ENCODE results near the gene BBOX1.

DNA sequence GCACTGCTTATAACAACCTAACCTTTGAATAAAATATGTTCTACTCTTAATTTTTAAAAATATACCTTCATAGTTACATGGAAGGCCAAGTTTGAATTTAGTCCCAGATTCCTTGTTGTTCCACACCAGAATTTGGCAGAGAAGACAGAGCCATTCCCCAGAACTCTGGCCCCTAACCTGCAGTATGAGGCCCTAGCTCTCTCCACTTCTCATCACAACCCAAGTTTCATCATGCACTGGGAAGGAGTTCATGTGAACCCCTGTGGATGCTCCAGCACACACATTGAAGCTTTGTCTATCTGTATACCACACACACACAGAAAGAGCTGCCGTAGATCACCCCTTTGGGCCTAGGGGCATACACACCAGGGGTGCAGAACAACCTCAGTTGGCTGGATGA is 10.6 kb upstream of the BBOX1 start:
- no peak for TF ChIP-seq POLR2A (IDR thresholded peaks at IDR 0.05)
- TF ChIP-seq, protein P1, sequence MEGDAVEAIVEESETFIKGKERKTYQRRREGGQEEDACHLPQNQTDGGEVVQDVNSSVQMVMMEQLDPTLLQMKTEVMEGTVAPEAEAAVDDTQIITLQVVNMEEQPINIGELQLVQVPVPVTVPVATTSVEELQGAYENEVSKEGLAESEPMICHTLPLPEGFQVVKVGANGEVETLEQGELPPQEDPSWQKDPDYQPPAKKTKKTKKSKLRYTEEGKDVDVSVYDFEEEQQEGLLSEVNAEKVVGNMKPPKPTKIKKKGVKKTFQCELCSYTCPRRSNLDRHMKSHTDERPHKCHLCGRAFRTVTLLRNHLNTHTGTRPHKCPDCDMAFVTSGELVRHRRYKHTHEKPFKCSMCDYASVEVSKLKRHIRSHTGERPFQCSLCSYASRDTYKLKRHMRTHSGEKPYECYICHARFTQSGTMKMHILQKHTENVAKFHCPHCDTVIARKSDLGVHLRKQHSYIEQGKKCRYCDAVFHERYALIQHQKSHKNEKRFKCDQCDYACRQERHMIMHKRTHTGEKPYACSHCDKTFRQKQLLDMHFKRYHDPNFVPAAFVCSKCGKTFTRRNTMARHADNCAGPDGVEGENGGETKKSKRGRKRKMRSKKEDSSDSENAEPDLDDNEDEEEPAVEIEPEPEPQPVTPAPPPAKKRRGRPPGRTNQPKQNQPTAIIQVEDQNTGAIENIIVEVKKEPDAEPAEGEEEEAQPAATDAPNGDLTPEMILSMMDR (IDR thresholded peaks at IDR 0.05), result no peak
